COLO668 (cell line): ENCODE results near the gene HOXB4.

Experiments used
- DNase-seq: peaks from one replicate; lab custom pipeline; 2025; ENCODE audit not compliant: unreplicated experiment; lab: John Stamatoyannopoulos, UW

The HOXB4 gene

DNA sequence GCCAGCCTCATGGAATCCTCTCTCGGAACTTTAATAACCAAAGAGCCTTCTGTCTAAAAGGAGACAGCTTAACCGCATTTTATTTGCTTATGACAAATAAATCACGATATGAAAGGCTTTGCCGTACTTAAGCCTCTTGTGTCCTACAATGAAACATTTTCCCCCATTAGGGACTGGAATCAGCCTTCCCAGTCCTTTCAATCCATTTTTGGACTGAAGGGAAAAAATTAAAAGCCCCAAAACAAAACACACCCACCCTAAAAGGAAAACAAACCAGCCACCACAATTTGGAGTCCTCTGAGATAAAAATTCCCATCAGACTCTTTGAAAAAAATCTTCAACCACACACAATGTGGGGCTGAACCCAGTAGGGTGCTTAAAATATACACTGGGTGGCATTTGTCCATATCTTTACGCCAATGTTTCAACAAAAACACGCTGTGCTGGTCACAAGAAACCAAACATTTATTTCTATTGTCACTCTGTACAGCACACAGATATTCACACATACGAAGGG, 3.0 kb downstream of the HOXB4 start:
- no peak for DNase-seq

DNA sequence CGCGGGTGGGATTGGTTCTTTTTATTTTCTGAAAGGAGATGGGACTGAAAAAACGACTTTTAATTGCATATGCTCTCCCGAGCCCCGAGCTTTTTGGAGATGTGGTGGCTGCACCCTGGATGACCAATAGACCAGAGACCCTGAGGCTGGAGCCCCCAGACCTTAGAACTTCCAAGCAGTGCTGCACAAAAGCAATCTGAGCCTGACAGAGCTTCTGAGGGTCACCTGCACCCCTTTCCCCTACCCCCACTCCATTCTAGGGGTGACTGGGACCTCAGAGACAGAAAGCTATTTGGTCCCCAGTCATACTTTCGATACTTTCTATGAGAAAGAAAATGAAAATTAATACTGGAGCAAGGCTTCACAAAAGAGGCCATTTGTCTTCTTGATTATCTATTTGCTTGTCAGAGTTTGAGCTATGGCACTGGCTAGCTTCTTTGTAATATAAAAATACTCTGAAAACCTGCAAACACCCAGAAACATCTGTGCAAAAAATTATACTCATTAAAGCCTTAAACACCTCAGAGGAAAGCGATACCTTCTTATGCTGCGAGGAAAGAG, 3.6 kb downstream of the HOXB4 start:
- DNase-seq = no peak

DNA sequence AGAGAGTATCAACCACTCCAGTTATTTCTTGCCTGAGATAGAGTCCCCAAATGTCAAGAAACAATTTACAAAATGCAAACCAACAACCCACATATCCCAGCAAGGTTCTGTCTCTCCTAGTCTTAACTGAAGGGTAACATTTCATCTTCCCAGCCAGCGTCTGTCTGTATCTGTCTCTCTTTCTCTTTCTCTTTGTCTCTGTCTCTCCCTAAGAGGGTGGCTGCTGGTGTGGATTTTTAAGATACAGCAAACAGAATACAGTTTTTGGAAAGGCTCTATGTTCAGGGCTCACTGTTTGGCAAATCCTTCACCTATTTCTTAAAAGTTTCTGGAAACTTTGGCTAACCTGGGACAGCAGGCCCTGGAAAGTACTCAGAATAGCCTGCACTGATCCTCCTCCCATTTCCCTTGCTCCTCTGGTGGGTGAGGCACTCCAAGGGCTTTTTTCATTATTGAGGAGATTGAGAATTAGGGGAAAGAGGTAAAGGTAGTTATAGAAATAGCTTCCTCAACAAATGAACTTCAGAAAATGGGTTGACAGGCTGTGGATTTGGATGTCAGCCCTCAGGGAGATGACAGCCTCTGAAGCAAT, 6.2 kb downstream of the HOXB4 start:
- no peak for DNase-seq

DNA sequence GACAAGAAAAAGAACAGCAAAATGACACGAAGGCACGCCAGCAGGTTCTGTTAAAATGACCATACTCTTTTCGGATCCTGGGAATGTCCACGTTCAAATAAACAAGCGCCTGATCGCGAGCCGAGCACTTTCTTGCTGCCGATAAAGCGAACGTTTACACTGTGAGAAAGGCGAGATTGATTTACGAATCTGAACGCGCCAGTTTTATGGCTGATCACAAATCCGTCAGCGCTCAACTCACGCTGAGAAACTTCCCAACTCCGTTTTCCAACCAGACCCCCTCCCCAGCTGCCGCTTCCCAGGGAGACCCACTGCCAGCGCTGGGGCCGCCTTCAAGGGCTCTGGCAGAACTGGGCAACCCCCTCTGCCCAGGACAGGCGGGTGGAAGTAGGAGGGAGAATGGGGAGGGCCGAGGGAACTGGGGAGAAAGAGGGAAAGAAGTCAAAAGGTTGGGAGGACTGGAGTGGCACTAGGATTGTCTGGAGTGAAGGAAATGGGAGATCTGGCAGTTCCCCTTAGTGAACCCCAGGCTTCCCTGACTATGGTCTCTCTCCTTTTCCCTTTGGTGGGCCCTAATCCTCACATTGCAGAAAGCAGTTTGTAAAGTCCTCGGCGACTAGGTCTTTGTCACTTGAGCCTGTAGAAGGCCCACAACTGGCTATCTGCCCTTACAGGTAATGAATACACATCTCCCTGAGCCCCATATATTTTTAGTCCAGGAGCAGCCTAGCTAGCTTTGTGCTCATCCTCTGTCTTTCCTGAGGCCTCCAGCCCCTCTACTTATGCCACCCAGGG, 6.9 kb downstream of the HOXB4 start:
- no peak for DNase-seq

DNA sequence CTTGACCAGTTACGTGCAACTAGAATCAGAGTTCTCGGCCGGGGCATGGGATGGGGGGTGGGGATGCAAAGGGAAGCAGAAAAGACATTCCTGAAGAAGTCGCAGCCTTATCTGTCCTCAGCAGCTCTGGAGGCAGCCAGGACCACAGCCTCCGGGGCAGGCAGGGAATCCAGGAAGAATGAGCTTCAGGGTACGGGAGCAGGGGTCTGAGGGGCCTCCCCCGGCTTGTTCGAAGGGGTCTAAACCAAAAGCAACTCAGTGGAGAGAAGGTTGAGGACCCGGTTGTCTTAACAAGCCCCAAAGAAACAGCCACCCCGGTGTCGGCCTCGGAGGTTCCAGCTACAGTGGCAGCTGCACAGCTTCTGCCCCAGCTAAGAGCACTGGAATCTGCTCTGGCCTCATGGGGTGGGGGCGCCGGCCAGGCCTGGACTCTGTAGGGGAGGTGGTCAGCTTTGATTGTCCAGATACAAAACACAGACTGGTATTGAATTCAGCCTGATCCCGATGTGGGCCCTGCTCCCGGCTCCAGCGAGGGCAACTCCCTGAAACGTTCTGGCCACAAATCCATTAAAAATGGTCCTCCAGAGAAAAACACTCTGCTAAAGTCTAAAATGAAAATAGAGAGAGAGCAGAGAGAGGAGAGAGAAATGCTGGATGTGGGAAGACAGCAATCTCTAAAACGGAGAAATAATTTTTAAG, 7.7 kb downstream of the HOXB4 start:
- no peak for DNase-seq

DNA sequence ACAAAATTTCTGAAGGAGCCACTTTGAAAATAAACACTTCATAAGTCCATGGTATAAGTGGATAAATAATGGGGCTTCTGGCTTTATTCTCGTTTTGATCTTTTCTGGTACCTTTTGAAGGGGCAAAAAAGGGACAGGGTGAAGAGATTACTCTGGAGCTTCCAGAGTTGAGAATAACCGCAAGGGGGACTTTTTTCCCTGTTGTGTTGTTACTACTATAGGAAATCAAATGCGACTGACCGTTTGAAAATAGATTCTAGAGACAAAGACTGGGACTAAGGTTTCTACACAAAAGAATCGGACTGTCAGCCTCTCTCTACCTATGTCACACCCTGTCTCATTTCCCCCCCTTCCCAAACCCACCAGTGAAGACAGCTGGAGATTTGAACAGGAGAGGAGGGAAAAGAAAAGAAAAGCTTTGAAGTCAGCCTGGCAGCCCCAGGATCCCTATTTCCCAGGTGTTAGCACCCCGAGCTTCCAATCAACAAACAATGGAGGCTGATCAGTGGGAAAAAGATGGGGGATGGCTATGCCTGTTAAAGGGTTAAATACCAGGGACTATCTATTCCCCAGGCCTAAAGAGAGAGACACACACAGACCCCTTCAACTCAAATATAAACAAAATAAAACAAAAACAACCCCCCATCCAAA, 8.4 kb downstream of the HOXB4 start:
- DNase-seq = no peak

DNA sequence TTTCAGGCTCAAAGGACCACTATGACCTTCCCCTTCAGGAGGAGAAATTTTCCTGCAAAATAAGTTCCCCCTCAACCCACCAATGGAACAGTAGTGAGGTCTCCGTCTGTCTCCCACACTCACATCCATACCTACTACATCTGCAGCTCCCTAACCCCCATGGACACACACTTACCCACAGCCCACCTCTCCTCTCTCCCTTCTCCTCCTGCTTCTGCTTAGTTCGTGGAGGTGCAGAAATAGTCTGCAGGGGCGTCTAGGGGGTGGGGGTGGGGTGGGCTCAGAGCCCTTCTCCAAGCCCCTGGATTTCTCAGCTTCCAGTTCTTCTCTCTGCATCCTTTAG, 8.9 kb downstream of the HOXB4 start:
- no peak for DNase-seq

DNA sequence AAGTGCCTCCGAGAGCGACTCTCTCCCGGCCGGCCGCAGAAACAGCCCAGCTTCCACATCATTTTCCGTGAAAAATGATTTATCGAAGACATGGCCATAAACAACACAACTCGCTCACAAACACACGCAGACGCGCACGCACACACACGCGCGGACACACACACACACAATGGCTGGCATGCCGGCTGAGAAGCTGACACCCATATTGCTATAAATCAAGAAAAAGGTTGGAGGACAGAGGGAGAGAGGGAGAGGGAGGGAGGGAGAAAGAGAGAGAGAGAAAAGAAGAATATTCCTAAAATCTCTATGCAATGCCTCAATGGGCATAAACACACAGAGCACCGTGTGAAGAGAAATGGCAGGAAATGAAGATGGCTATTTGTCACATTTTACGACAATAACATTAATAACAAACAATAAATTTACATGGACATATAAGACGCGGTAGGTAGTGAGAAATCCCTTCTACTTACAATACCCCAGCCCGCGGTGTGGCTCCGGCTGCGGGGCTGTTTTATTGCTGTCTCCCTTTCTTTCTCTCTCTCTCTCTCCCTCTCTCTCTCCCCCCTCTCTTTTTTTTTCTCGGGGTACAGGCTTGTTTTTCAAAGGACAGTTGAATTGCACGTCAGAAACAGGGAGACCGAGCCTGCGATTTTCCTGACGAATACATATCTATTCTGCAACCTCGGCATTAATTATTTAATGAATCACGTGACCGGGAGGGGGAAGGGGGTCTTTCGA, 9.5 kb downstream of the HOXB4 start:
- DNase-seq = no peak

DNA sequence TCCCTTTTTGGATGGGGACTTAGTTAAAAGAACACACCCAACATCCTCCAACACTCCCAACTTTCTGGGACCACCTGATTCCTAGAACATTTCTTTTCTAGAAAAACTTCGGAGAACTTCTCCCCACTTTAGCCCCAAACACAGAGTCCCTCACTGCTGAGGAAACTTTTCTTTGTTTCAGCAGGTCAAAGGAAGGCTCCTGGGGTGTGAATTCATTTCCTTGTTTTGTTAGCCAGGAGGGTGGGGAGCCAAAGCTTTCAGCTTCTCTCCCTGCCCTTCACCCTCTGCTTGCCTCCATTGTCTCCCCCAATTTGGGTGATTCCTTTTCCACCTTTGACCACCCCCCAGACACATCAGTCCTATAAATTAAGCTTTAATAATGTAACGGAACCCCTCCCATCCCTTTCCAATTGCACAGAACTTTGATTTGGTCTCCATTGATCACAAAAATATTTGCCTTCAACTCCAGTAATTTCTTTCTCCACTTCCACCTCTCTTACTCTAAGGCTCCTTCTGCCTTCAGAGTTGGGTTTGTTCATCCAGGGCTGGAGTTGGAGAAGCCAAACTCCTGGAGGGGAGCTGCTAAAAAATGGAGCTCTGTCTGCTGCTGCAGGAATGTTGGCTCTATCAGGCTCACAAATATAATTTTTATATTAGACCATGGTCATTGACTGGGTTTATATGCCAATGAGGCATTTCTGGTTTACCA, 10.3 kb downstream of the HOXB4 start:
- DNase-seq = no peak

DNA sequence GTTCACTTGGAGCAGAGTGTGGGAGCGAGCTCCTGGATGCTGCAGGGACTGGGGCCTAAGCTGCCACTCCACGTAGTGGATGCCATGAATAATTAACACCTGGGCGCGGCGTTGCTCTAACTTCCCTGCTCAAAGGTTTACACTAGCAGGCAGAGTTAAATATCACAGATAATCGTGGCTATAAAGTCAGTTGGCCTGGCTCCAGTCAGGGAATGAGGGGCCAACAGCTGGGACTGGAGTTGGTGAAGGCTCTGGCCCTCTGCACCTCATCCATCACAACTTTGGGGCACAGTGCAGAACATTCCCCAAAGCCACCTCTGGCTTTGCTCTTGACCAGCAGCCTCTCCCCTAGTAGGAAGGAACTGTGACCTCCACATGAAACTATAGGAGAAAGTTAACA, 10.9 kb downstream of the HOXB4 start:
- peak; percentile 56 for DNase-seq

DNA sequence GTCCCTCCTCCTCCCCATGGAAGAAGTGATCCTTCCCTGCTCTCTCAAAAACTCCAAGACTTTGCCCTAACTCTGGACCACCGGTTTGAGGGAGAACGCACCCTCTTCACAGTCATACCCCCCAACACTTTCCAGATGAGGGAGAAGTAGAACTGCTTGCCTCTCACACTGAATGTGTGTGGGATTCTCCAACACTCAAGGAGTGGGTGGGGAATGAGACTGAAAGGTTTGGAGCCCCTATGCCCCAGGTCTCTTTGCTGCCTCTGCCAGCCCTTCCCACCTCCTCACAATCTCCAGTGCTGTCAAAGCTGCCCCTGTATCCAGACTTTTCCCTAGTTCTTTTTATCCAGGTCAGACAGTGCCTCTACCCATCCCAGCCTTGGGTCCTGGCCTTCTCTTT, 11.4 kb downstream of the HOXB4 start:
- DNase-seq = no peak

DNA sequence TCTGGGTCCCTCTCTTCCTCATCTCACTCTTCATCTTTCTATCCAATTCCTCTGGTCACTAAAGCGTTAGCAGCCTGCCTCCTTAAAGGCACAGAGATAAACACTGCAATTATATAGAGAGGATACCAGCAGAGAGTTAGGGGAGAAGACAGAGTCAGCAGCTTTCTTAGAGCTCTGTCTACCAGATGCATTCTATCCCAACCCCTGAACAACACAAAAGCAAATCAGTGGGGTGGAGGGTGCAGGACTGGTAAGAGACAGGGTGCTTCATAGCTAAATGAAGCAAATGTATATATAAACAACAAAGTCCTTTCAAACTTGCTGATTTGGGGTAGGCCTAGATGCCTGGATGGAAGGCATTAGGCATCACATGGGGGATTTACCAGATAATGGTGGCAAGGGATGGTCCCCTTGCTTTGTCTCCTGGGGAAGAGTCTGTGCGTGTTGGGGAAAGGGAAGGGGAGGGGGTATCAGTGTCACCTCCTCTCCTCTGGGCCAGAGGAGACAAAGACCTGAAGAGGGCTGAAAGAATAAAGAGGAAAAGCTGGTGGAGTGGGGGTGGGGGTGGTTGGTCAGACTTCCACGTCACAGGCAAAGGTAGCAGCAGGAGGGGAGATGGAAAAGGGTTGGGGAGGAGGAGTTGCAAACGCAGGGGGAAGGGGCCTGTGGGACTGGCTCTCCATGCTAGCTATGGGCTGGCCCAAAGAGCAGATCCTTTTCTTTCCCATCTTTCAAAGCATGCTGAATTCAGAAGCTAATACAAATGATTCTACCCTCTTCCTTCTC, 12.0 kb downstream of the HOXB4 start:
- DNase-seq = no peak

DNA sequence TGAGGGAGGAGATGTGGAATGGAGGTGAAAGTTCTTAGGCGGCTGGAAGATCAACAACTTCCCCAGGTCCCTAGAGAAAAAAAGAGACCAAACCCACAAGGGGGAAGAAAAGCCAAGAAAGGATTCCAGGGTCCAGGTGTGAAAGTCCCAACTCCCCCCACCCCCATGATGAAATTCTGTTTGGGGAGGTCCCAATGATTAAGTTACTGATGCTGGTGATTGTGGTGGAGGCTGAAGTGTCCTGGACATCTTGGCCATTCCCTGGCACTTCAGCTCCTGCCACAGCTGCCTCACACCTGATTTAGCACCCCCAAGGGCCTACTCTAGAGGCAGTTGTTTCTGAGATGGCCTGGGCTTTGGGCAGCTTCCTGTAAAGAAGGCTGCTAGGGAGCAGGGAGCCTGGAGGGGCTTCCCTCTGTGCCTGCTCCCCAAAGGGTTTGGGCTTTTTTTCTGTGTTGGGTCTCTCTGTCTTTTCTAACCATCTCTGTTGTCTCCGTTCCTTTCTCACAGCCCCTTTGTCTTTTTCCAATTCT, 13.1 kb downstream of the HOXB4 start:
- no peak for DNase-seq

DNA sequence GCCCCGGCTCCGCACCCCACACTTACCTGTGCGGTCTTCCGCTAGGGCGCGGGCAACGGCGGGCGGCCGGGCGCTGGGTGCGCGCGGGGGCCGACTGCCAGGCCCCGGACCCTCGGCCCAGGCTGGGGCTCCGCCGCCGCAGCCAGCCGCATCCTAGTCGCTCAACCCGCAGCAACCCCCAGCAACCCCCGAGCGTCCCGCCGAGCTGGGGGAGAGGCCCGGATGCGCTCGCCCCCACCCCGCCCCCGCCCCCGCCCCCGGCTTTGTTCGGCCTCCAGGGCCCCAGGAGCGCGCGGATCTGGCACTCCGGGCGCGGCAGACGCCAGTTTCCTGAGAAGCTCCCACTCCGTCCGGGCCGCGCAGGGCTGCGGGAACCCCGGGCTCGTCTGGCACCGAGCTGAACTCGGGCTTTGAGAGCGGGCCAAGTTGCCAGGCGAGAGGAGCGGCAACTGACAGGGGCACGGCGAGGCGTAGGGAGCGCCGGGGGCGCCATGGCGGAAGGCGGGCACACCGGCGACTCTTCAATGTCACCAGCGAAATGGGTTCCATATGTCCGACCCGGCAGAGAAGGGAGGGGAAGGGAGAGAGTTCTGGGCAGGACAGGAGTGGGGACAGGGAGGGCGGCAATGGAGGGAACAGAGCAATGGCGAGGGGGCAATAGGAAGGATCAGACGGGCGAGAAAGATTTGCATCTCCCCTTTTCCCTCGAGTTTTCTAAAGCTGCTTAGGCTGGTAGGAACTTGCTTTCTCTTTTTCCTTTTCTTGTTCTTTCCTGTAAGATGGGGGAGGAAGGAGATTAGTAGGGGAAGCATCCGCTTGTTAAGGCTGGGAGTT, 13.7 kb downstream of the HOXB4 start:
- no peak for DNase-seq

DNA sequence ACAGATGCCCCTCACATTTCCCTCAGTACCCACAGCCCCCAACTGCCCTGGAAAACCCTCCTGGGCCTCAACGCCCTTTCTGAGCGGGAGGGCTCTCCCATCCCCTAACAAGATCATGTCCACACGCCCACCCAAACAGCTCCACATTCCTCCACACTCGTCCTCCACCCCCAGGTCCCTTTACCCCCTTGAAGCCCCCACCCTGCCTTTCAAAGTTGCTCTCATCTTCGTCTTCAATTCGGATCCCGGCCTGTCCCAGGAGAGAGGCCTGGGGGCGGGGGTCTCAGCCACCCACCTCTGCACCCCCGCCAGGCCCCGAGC, 14.3 kb downstream of the HOXB4 start:
- DNase-seq = no peak

DNA sequence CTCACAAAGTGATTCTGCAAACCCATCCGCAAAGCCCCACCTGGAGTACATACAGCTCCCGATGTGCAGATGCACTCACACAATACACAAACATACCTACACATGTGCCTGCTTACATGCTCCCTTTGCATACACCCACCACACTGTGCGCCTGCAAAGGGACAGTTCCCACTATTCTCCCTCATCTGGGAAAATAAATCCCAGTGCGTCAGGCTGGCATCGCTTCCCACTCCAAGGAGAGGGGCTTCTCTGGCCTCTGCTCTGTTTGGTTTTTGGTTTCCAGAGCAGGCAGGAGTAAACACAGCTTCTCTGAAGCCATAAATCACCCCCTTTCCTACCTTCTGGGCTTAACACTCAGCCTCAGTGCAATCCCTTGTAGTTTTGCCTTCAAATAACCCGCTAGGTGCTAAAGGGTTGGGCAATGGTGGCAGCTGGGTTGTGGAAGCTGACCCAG, 14.7 kb downstream of the HOXB4 start:
- no peak for DNase-seq

DNA sequence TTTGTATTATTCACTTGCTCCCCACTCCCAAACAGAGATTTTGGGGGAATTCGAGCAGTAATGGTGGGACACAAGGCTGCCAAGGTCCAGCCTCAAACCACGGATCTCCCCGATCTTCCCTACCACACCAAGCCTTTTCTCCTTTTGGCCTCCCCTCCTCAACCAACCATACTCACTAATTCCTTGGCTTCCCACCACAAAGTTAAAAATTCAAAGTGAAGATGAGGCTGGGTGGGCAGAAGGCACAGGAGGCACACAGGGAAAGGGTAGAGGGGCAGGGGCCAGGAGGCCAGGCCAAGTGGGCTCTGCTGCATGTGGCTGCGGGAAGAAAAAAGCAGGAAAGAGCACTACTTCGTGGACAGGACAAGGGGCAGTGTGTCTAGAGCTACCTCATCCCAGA, 15.2 kb downstream of the HOXB4 start:
- DNase-seq = no peak
